ENCODE data around the gene PRAC1.

DNA sequence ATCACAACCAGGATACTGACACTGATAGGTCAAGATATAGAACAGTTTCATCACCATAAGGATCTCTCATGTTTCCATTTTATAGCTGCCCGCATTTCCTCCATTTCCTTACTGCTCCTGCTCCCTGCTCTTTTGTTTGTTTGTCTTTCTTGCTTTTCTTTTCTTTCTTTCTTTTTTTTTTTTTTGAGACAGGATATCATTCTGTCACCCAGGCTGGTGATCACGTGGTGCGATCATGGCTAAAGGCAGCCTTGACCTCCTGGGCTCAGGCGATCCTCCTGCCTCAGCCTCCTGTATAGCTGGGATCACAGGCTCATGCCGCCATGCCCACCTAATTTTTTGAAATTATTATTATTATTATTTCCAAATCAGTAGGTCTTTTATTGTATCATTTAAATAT lies 31.7 kb downstream of the PRAC1 start:
- TF ChIP-seq POLR2A (IDR thresholded peaks at IDR 0.05; ENCODE audit: low read depth, low read length) (no peak), TAF1 (IDR thresholded peaks at IDR 0.05; ENCODE audit: low read depth, low read length) (no peak), POLR2AphosphoS5 (IDR thresholded peaks at IDR 0.05; ENCODE audit: low read depth, low read length) (no peak), SPI1 (IDR thresholded peaks at IDR 0.05; ENCODE audit: low read depth, low read length) (no peak), PAX5 (IDR thresholded peaks at IDR 0.05; ENCODE audit: insufficient read depth, low read length, severe bottlenecking) (no peak), POU2F2 (IDR thresholded peaks at IDR 0.05; ENCODE audit: low read depth, low read length) (no peak)

Data from GM12891 (cell line).